Smooth muscle cell (in vitro differentiated cells): ENCODE measurements around the gene SRR. TPM values are rescaled to one million over a fixed set of nuclear protein-coding genes. Genes with fewer than 3 reads are reported as not detected.
"Not testable (repeated sequence)": the region's sequence is repeated elsewhere in the genome, so short reads cannot be mapped to it uniquely, and the experiment has no call there.

Experiments used
- DNase-seq: peaks from one replicate; lab custom pipeline; 2025; ENCODE audit not compliant: unreplicated experiment; lab: John Stamatoyannopoulos, UW
- H2AFZ ChIP-seq: fragments of 200-600 bp; sonication (generic); 2 replicates; pipeline ENCODE4 v1.6.0; 2016; ENCODE audit warnings: antibody characterized with exemption, low read depth, mild to moderate bottlenecking
- H3F3A ChIP-seq: fragments of 200-600 bp; sonication (generic); 2 replicates; pipeline ENCODE4 v1.6.0; 2017; ENCODE audit warnings: antibody characterized with exemption, low read depth
- H3K27ac ChIP-seq: fragments of 200-600 bp; sonication (generic); 2 replicates; pipeline ENCODE4 v1.5.1; 2016; ENCODE audit warnings: low read depth, mild to moderate bottlenecking
- H3K27me3 ChIP-seq: fragments of 200-600 bp; sonication (generic); 2 replicates; pipeline ENCODE4 v1.6.1; 2016; ENCODE audit warnings: low read depth, mild to moderate bottlenecking
- H3K36me3 ChIP-seq: fragments of 200-600 bp; sonication (generic); 2 replicates; pipeline ENCODE4 v1.5.1; 2016; ENCODE audit warnings: low read depth
- H3K4me1 ChIP-seq: fragments of 200-600 bp; sonication (generic); 2 replicates; pipeline ENCODE4 v1.5.1; 2016; ENCODE audit warnings: low read depth
- H3K4me2 ChIP-seq: fragments of 200-600 bp; sonication (generic); 2 replicates; pipeline ENCODE4 v1.6.0; 2016; ENCODE audit warnings: mild to moderate bottlenecking
- H3K4me3 ChIP-seq: fragments of 200-600 bp; sonication (generic); 2 replicates; pipeline ENCODE4 v1.5.1; 2016; ENCODE audit warnings: mild to moderate bottlenecking
- H3K79me2 ChIP-seq: fragments of 200-600 bp; sonication (generic); 2 replicates; pipeline ENCODE4 v1.6.0; 2016; ENCODE audit warnings: low read depth, mild to moderate bottlenecking
- H3K9ac ChIP-seq: fragments of 200-600 bp; sonication (generic); 2 replicates; pipeline ENCODE4 v1.6.0; 2016; ENCODE audit warnings: low read depth
- H3K9me3 ChIP-seq: fragments of 200-600 bp; sonication (generic); replicated peaks from 2 replicates; pipeline ENCODE4 v1.5.1; 2016; ENCODE audit warnings: low read depth
- H4K20me1 ChIP-seq: fragments of 200-600 bp; sonication (generic); 2 replicates; pipeline ENCODE4 v1.6.0; 2016; ENCODE audit warnings: low read depth
- WGBS: methylation state at CpG from one replicate; pipeline ENCODE4 v1.1.7; 2016; ENCODE audit warnings: low lambda C conversion rate; 5-methylcytosine and 5-hydroxymethylcytosine counted together
- polyA plus RNA-seq: library from polyadenylated mRNA; unstranded; fragments of >200 nt; fragmentation: Nextera tagmentation; extraction: Ambion mirVana; gene quantifications from 2 replicates; pipeline ENCODE4 v1.2.1, GENCODE V29; 2016
- total RNA-seq: library from RNA; depleted of rRNA; stranded (reverse); fragments of >200 nt; gene quantifications from 2 replicates; pipeline ENCODE4 v1.2.3, GENCODE V29; 2014
- TF ChIP-seq, protein P1 (sequence below): fragments of 200-600 bp; sonication (generic); IDR thresholded peaks from 2 replicates; pipeline ENCODE4 v1.5.1; 2017; ENCODE audit warnings: borderline replicate concordance, mild to moderate bottlenecking, antibody characterized with exemption; ENCODE audit not compliant: insufficient read depth, poor library complexity, severe bottlenecking

Gene SRR
- total and polyA plus RNA-seq, 2 experiments from 2014 or later: 11.3 to 35.2 TPM

- DNase-seq: no peak
- no peak overlapping the region for H3K4me2 ChIP-seq
- no peak overlapping the region for H3K4me3 ChIP-seq
- no peaks in the 10 kb centered on the region for H3K4me1 ChIP-seq
- no peak overlapping the region for H3K9ac ChIP-seq
- H4K20me1 ChIP-seq: peaks cover 69% of the 10 kb centered on the region
- peaks cover 6% of the 10 kb centered on the region for H3F3A ChIP-seq
- WGBS: 96% methylated on average over 8 of the region's 8 CpGs
- peaks cover 23% of the 10 kb centered on the region for H3K79me2 ChIP-seq
- TF ChIP-seq, protein P1, sequence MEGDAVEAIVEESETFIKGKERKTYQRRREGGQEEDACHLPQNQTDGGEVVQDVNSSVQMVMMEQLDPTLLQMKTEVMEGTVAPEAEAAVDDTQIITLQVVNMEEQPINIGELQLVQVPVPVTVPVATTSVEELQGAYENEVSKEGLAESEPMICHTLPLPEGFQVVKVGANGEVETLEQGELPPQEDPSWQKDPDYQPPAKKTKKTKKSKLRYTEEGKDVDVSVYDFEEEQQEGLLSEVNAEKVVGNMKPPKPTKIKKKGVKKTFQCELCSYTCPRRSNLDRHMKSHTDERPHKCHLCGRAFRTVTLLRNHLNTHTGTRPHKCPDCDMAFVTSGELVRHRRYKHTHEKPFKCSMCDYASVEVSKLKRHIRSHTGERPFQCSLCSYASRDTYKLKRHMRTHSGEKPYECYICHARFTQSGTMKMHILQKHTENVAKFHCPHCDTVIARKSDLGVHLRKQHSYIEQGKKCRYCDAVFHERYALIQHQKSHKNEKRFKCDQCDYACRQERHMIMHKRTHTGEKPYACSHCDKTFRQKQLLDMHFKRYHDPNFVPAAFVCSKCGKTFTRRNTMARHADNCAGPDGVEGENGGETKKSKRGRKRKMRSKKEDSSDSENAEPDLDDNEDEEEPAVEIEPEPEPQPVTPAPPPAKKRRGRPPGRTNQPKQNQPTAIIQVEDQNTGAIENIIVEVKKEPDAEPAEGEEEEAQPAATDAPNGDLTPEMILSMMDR: no peak
- peaks cover 3% of the 10 kb centered on the region for H3K36me3 ChIP-seq
- no peak overlapping the region for H3K27ac ChIP-seq
- no peaks in the 10 kb centered on the region for H3K27me3 ChIP-seq
- no peak overlapping the region for H2AFZ ChIP-seq
- no peaks in the 10 kb centered on the region for H3K9me3 ChIP-seq
Measured at GRCh38 chr17:2263183-2264066, 40.3 kb upstream of the SRR start.

DNA sequence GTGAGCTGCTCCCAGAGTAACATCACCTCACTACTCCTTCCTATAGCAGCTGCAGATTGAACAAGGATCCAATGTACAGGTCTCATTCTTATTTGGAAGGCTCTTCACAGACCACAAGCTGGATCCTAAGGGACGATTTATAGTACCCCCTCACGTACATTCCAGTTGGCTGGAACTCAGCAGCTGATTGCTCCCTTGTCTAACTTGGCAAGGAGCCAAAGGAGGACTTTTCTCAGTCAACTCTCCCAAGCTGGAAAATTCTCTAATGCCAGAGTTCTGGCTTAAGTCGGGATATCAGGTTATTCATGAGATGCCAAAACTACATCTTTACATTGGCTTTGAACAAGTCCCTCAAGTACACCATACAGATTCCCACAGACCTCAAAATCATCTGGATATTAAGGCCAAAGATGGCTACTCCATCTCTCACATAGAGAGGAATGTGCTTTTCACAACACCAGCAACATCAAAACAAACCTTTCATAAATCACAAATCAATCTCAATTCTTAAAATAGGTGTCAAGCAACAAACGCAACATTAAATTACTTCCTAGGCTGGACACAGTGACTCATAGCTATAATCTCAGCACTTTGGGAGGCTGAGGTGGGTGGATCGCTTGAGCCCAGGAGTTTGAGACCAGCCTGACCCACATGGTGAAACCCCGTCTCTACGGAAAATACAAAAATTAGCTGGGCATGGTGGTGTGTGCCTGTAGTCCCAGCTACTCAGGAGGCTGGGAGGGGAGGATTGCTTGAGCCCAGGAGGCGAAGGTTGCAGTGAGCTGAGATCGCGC is 39.5 kb upstream of the SRR start:
- TF ChIP-seq, protein P1: no peak
- peaks cover 63% of the 10 kb centered on the region for H4K20me1 ChIP-seq
- DNase-seq: no peak

GRCh38 chr17:2265166-2265565 is 38.6 kb upstream of the SRR start:
- not testable (repeated sequence) for H2AFZ ChIP-seq, DNase-seq, H3K4me1 ChIP-seq, H3F3A ChIP-seq, H3K9ac ChIP-seq, H3K4me2 ChIP-seq, H3K36me3 ChIP-seq, H3K9me3 ChIP-seq, H3K4me3 ChIP-seq, H3K27me3 ChIP-seq, H3K27ac ChIP-seq
- H3K79me2 ChIP-seq: peaks cover 13% of the 10 kb centered on the region
- 97% methylated on average over 10 of the region's 10 CpGs for WGBS
- H4K20me1 ChIP-seq: peaks cover 54% of the 10 kb centered on the region

More for the DNA sequence above, 39.5 kb upstream of the SRR start:
- no peak overlapping the region for H3K9ac ChIP-seq
- H3K79me2 ChIP-seq: peaks cover 14% of the 10 kb centered on the region
- 68% methylated on average over 10 of the region's 10 CpGs for WGBS
- peaks cover 3% of the 10 kb centered on the region for H3K36me3 ChIP-seq
- no peak overlapping the region for H3K4me2 ChIP-seq
- H2AFZ ChIP-seq: no peak overlapping the region
- no peaks in the 10 kb centered on the region for H3K4me1 ChIP-seq
- H3K9me3 ChIP-seq: no peaks in the 10 kb centered on the region
- no peak overlapping the region for H3K27ac ChIP-seq
- peaks cover 6% of the 10 kb centered on the region for H3F3A ChIP-seq
- H3K27me3 ChIP-seq: no peaks in the 10 kb centered on the region
- H3K4me3 ChIP-seq: no peak overlapping the region
